Skeletal muscle tissue (tissue), 4 donors: ENCODE results near the gene GCC1. TPM values are rescaled to one million over a fixed set of nuclear protein-coding genes. Genes with fewer than 3 reads are reported as not detected.

Experiments
- H3K27ac ChIP-seq: one replicate; pipeline ENCODE4 v1.7.0; 2013; ENCODE audit warnings: mild to moderate bottlenecking, low read depth, low read length, inconsistent platforms
- H3K27me3 ChIP-seq, 3 donors: one replicate each; pipeline ENCODE4 v1.7.0; 2013; ENCODE audit warnings: low read length in 3 of 3; ENCODE audit not compliant: control insufficient read depth in 3 of 3, insufficient read depth in 3 of 3
- H3K36me3 ChIP-seq, 3 donors: one replicate each; pipeline ENCODE4 v1.7.0; 2013; ENCODE audit warnings: low read length in 3 of 3; ENCODE audit not compliant: control insufficient read depth in 3 of 3, insufficient read depth in 3 of 3
- H3K4me1 ChIP-seq, 3 donors: one replicate each; pipeline ENCODE4 v1.7.0; 2013; ENCODE audit warnings: low read length in 3 of 3, mild to moderate bottlenecking in 3 of 3; ENCODE audit not compliant: control insufficient read depth in 3 of 3, insufficient read depth in 3 of 3
- H3K4me3 ChIP-seq, 3 donors: one replicate each; pipeline ENCODE4 v1.7.0; 2013; ENCODE audit warnings: low read length in 3 of 3
- H3K9ac ChIP-seq, 3 donors: one replicate each; pipeline ENCODE4 v1.7.0; 2013; ENCODE audit warnings: low read length in 3 of 3, mild to moderate bottlenecking in 3 of 3, moderate library complexity in 2 of 3, low read depth in 1 of 3
- H3K9me3 ChIP-seq, 3 donors: one replicate each; pipeline ENCODE4 v1.7.0; 2013; ENCODE audit warnings: low read length in 3 of 3; ENCODE audit not compliant: control insufficient read depth in 3 of 3
- total RNA-seq: library from RNA; depleted of rRNA; stranded (reverse); fragments of >200 nt; gene quantifications from one replicate; pipeline ENCODE4 v1.2.3, GENCODE V29; 2014
- donor health status: Osteomylitis.

GCC1 gene
- total RNA-seq, 1 donor from 2014 or later, result 14.6 TPM

DNA sequence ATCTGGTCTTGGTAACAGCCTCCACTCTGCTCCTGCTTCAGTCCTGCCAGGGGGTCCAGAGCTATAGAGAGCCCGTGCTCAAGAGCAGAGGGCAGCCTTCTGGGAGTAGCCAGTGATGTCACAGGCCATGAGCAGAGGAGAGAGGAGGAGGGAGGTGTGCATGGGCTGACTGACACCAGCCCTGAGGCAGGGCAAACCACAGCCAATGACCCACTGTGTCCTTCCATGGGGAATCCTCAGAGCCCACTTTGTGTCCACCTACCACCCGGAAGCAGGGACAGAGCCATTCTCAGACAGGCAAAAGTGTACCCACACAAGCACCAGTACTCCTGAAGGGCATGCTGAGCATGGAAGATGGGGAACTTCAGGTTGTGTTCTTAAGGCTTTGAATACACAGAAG is 32.6 kb upstream of the GCC1 start, which contains the start of gene PAX4:
Gene PAX4, minus strand, starts transcription at position 101 of the 400 bp plus-strand sequence. CDS start 2,214 bp downstream, outside the sequence.
- no peaks in the 10 kb centered on the region for H3K9me3 ChIP-seq
- peaks cover 56 to 63% (median 60%) of the 10 kb centered on the region in 3 donors for H3K27me3 ChIP-seq
- H3K27ac ChIP-seq, result no peak within 1 kb of the TSS
- H3K36me3 ChIP-seq, result no peaks in the 10 kb centered on the region
- no peak within 1 kb of the TSS for H3K4me3 ChIP-seq
- H3K9ac ChIP-seq, result no peak within 1 kb of the TSS
- no peaks in the 10 kb centered on the region for H3K4me1 ChIP-seq

DNA sequence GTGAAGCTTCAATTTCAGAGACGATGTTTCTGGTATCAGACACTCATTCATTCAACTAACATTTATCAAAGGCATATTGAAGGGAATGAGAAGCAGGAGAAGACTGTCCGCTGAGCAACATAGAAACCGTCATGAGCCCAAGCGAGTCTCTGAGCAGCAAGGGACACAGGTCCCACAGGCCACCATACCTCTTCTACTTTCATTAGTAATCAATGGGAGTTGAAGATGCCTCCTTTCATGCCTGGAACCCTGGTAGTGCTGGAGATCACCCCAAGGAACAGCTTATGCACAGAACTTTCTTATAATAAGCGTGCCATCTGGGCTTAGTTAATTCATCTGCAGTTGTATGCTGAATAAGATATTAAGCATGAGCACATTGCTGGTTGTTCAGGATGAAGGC is 31.3 kb upstream of the GCC1 start:
- H3K27me3 ChIP-seq, result peaks cover 55 to 64% (median 63%) of the 10 kb centered on the region in 3 donors
- H3K27ac ChIP-seq, result no peak overlapping the region
- H3K9me3 ChIP-seq, result no peaks in the 10 kb centered on the region
- no peaks in the 10 kb centered on the region for H3K4me1 ChIP-seq
- H3K9ac ChIP-seq, result no peak overlapping the region
- no peak overlapping the region for H3K4me3 ChIP-seq
- no peaks in the 10 kb centered on the region for H3K36me3 ChIP-seq

- H3K9ac ChIP-seq, result no peak overlapping the region
Measured at GRCh38 chr7:127612263-127612662, 26.9 kb upstream of the GCC1 start.

GRCh38 chr7:127609297-127609696 is 23.9 kb upstream of the GCC1 start:
- H3K9ac ChIP-seq, result no peak overlapping the region
- H3K36me3 ChIP-seq, result no peaks in the 10 kb centered on the region
- H3K4me3 ChIP-seq, result no peak overlapping the region
- no peak overlapping the region for H3K27ac ChIP-seq
- no peaks in the 10 kb centered on the region for H3K4me1 ChIP-seq
- peaks cover 4 to 14% (median 9%) of the 10 kb centered on the region in 3 donors for H3K27me3 ChIP-seq
- peaks cover 3 to 9% (median 9%) of the 10 kb centered on the region in 3 donors for H3K9me3 ChIP-seq

More at GRCh38 chr7:127612263-127612662, 26.9 kb upstream of the GCC1 start:
- no peaks in the 10 kb centered on the region for H3K4me1 ChIP-seq
- peaks cover 3 to 9% (median 9%) of the 10 kb centered on the region in 3 donors for H3K9me3 ChIP-seq
- H3K4me3 ChIP-seq, result no peak overlapping the region
- H3K36me3 ChIP-seq, result no peaks in the 10 kb centered on the region
- H3K27ac ChIP-seq, result no peak overlapping the region
- peaks cover 24 to 32% (median 29%) of the 10 kb centered on the region in 3 donors for H3K27me3 ChIP-seq

- H3K9me3 ChIP-seq, result peaks cover 3 to 9% (median 9%) of the 10 kb centered on the region in 3 donors
- H3K36me3 ChIP-seq, result no peaks in the 10 kb centered on the region
- H3K27ac ChIP-seq, result no peak overlapping the region
- no peak overlapping the region for H3K9ac ChIP-seq
- H3K4me3 ChIP-seq, result no peak overlapping the region
- H3K27me3 ChIP-seq, result peaks cover 0 to 6% (median 1%) of the 10 kb centered on the region in 3 donors
- no peaks in the 10 kb centered on the region for H3K4me1 ChIP-seq
Measured at GRCh38 chr7:127608446-127608845, 23.1 kb upstream of the GCC1 start.

DNA sequence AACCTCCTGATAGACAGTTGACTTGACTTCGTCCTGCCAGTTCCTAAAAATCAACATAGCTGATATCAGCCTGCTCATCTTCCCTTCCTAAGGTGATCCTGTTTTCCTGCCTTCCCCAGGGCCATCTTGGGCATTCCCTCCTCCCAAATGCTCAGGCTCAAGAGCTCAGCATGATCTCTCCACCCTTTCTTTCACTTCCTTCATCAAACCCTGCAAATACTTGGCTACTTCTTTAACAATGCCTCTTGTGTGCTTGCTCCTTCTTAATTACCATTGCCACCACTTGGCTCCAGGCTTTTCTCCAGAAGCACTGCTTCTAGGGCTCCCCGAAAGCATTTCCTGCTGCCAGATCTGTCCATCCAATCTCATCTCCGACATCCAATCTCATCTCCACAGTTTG is 15.5 kb upstream of the GCC1 start:
- Histone ChIP-seq H3K27ac (no peak overlapping the region), H3K9me3 (no peaks in the 10 kb centered on the region), H3K27me3 (no peaks in the 10 kb centered on the region), H3K4me3 (no peak overlapping the region), H3K9ac (no peak overlapping the region), H3K36me3 (no peaks in the 10 kb centered on the region), H3K4me1 (no peaks in the 10 kb centered on the region)

GRCh38 chr7:127598318-127598717 is 12.9 kb upstream of the GCC1 start:
- Histone ChIP-seq H3K27ac (no peak overlapping the region), H3K9ac (no peak overlapping the region), H3K9me3 (no peaks in the 10 kb centered on the region), H3K4me1 (no peaks in the 10 kb centered on the region), H3K36me3 (no peaks in the 10 kb centered on the region), H3K4me3 (no peak overlapping the region), H3K27me3 (no peaks in the 10 kb centered on the region)

- Histone ChIP-seq H3K36me3 (peaks cover 12 to 14% (median 12%) of the 10 kb centered on the region in 3 donors), H3K9ac (no peak overlapping the region), H3K27me3 (no peaks in the 10 kb centered on the region), H3K4me3 (no peak overlapping the region), H3K9me3 (no peaks in the 10 kb centered on the region), H3K4me1 (no peaks in the 10 kb centered on the region), H3K27ac (no peak overlapping the region)
Measured at GRCh38 chr7:127595737-127596136, 10.3 kb upstream of the GCC1 start.

GRCh38 chr7:127594490-127594889 is 9.1 kb upstream of the GCC1 start:
- Histone ChIP-seq H3K27ac (no peak overlapping the region), H3K4me3 (no peak overlapping the region)

GRCh38 chr7:127592550-127592949 is 7.2 kb upstream of the GCC1 start:
- Histone ChIP-seq H3K27me3 (no peaks in the 10 kb centered on the region), H3K9ac (no peak overlapping the region), H3K36me3 (peaks cover 18 to 22% (median 20%) of the 10 kb centered on the region in 3 donors), H3K27ac (no peak overlapping the region), H3K4me1 (peaks cover 13 to 18% (median 13%) of the 10 kb centered on the region in 3 donors), H3K4me3 (no peak overlapping the region), H3K9me3 (no peaks in the 10 kb centered on the region)

More at GRCh38 chr7:127594490-127594889, 9.1 kb upstream of the GCC1 start:
- H3K27me3 ChIP-seq, result no peaks in the 10 kb centered on the region
- H3K9me3 ChIP-seq, result no peaks in the 10 kb centered on the region
- peaks cover 18 to 22% (median 20%) of the 10 kb centered on the region in 3 donors for H3K36me3 ChIP-seq
- peaks cover under 1 to 2% (median 2%) of the 10 kb centered on the region in 3 donors for H3K4me1 ChIP-seq
- H3K9ac ChIP-seq, result no peak overlapping the region
